ENCODE results near the gene SPRY2. TPM values are rescaled to one million over a fixed set of nuclear protein-coding genes. Genes with fewer than 3 reads are reported as not detected.

The SPRY2 gene
- polyA plus RNA-seq, 2 of the 4 experiments (the other 2 are of a cell fraction) = 5.9 to 23.1 TPM

DNA sequence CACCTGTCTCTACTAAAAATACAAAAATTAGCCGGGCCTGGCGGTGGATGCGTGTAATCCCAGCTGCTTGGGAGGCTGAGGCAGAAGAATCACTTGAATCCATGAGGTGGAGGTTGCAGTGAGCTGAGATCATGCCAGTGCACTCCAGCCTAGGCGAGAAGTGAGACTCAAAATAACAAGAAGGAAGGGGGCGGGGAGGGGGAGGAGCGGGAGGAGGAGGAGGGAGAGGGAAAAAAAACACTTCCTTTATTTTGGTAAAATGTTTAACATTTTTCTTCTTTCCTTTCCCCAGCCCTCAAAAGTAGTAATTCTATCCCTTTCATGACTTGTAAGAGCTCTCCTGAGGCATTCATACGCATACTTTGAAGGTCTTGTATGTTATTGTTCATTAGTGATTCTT is 44.3 kb downstream of the SPRY2 start (continued):
- TF ChIP-seq, protein P1, sequence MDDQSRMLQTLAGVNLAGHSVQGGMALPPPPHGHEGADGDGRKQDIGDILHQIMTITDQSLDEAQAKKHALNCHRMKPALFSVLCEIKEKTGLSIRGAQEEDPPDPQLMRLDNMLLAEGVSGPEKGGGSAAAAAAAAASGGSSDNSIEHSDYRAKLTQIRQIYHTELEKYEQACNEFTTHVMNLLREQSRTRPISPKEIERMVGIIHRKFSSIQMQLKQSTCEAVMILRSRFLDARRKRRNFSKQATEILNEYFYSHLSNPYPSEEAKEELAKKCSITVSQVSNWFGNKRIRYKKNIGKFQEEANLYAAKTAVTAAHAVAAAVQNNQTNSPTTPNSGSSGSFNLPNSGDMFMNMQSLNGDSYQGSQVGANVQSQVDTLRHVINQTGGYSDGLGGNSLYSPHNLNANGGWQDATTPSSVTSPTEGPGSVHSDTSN (IDR thresholded peaks at IDR 0.05) = no peak
- TF ChIP-seq FOSL2 (IDR thresholded peaks at IDR 0.05) (no peak), FOSL2 (CRISPR knock-in tag; IDR thresholded peaks at IDR 0.05) (no peak), NFE2L2 (conservative IDR thresholded peaks at IDR 0.05; ENCODE audit: low read length) (no peak), KDM1A (IDR thresholded peaks at IDR 0.05; ENCODE audit: low read depth) (no peak), HDAC2 (IDR thresholded peaks at IDR 0.05) (no peak), CEBPB (IDR thresholded peaks at IDR 0.05) (no peak)

DNA sequence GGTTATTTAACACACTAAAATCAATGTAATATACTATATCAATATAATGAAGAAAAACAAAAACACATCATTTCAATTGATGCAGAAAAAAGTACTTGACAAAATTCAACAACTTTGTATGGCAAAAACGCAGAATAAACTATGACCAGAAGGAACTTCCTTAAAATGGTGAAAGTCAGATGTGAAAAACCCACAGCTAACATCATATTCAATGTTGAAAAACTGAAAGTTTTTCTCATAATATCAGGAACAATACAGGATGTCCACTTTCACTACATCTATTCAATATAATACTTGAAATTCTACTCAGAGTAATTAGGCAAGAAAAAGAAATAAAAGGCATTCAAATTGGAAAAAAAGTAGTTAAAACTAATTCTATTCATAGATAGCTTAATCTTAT is 50.3 kb downstream of the SPRY2 start:
- DNase-seq (ENCODE audit: low read depth in 1 of 2, low spot score in 1 of 2) (no peak), ATAC-seq (no peak), FAIRE-seq (no peak)
- TF ChIP-seq HOXB5 (CRISPR knock-in tag; IDR thresholded peaks at IDR 0.05) (no peak), ZC3H11A (IDR thresholded peaks at IDR 0.05) (no peak), EHF (CRISPR knock-in tag; IDR thresholded peaks at IDR 0.05) (no peak)
- TF ChIP-seq, protein P2, sequence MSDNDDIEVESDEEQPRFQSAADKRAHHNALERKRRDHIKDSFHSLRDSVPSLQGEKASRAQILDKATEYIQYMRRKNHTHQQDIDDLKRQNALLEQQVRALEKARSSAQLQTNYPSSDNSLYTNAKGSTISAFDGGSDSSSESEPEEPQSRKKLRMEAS (IDR thresholded peaks at IDR 0.05) = no peak
- TF ChIP-seq, protein P3, sequence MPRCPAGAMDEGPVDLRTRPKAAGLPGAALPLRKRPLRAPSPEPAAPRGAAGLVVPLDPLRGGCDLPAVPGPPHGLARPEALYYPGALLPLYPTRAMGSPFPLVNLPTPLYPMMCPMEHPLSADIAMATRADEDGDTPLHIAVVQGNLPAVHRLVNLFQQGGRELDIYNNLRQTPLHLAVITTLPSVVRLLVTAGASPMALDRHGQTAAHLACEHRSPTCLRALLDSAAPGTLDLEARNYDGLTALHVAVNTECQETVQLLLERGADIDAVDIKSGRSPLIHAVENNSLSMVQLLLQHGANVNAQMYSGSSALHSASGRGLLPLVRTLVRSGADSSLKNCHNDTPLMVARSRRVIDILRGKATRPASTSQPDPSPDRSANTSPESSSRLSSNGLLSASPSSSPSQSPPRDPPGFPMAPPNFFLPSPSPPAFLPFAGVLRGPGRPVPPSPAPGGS (IDR thresholded peaks at IDR 0.05) = no peak
- WGBS (ENCODE audit: missing lambda C conversion rate) = 90% methylated on average over 1 of the region's 1 CpG
- Histone ChIP-seq H3K27ac (no peak overlapping the region), H3K4me1 (no peaks in the 10 kb centered on the region), H3K4me2 (no peak overlapping the region), H3K9me3 (no peaks in the 10 kb centered on the region), H3K4me3 (no peak overlapping the region)
- ChIA-PET CTCF (no interaction called here), POLR2A (no interaction called here)

Small RNAs within 50 kb of the gene (small RNA-seq; reads per million reads assigned to genes)
- gene RNU6-61P = 0 to 4.9 (median 1.4) reads per million in 6 experiments

Measured in A549 (cell line).